GM12873 (cell line): Measurements from ENCODE around the gene NBEAL2.

ENCODE experiments used
- CTCF ChIP-seq: IDR thresholded peaks from 2 replicates; pipeline ENCODE4 v1.5.1; 2012; ENCODE audit warnings: low read depth, mild to moderate bottlenecking, moderate library complexity, low read length, control low read depth; ENCODE audit not compliant: insufficient read depth; ENCODE audit errors: missing control alignments

The NBEAL2 gene

DNA sequence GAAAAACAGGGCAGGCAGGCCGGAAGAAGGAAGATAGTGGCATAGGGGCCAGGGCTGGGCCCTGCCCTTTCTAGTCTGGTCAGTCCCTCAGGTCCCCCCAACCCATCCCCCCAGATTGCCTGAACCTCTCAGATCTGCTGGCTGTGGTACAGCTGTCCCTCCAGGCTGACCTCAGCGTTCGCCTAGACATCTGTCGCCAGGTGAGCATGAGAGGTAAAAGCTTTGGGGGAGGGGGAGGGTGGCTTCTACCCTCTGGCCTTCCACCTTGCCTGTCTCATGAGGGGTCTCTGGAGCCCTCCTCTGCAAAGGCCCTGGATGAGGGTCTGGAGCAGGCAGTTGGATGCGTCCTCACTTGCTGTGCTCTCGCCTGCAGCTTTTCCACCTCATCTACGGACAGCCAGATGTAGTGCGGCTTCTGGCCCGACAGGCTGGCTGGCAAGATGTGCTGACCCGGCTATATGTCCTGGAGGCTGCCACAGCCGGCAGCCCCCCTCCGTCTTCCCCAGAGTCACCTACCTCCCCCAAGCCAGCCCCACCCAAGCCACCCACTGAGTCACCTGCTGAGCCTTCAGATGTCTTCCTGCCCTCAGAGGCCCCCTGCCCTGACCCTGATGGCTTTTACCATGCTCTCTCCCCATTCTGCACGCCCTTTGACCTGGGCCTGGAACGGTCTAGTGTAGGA is 20.2 kb downstream of the NBEAL2 start:
- TF ChIP-seq CTCF = no peak

DNA sequence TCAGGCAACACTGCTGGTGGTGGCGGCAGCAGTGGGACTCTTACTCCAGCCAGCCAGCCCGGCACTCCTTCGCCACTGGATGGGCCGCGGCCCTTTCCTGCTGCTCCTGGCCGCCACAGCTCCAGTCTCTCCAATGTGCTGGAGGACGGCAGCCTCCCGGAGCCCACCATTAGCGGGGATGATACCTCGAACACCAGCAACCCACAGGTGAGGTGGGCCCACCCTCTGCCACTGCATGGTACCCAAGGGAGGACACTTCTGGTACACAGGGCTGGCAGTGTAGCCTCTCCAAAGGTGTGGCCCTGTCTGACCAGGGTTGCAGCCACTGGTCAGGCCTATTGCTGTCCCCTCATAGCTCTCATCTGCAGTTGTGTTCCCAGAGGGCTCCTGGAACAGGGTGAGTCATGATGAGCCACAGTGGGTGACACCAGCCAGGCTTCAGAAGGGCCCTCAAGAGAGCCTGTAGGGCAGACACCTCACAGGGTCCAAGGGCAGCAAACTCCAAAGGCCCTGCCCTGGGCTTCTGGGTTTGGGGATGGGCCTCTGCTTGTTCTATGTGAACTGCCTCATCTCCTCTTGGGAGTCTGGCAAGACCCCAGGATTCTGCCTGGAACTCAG is 20.8 kb downstream of the NBEAL2 start:
- no peak for TF ChIP-seq CTCF

- TF ChIP-seq CTCF = no peak
Observed at GRCh38 chr3:47000922-47001730, 21.7 kb downstream of the NBEAL2 start.

DNA sequence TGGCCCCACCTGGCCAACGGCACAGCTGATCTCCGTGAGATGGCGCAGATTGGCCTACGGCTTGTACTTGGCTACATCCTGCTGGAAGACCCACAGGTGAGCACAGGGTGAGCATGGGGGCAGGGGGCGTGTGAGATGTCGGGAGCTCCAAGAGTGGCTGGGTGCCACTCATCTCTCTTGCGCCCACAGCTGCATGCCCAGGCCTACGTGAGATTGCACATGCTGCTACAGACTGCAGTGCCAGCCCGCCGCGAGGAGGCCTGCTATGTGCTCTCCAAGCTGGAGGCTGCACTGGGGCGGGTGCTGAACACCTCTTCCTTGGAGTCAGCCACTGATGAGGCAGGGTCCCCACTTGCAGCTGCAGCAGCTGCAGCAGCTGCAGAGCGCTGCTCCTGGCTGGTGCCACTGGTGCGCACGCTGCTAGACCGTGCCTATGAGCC is 22.3 kb downstream of the NBEAL2 start:
- no peak for TF ChIP-seq CTCF

- no peak for TF ChIP-seq CTCF
Observed at GRCh38 chr3:47002171-47003055, 22.9 kb downstream of the NBEAL2 start.

DNA sequence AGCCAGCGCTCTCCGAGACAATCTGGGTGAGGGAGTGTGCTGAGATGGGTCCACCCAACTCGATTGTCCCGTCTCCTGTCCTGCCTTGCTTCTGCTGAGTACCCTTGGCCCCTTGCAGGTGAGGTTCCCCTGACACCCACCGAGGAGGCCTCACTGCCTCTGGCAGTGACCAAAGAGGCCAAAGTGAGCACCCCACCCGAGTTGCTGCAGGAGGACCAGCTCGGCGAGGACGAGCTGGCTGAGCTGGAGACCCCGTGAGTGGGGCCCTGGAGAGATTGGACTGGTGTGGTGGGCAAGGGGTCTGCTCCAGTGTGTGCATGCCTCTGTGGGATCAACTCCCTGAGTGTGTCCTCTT is 23.6 kb downstream of the NBEAL2 start:
- TF ChIP-seq CTCF = no peak
